HG03097 (cell line): ENCODE results near the gene ZFAND6.
"Not testable (repeated sequence)": the region's sequence is repeated elsewhere in the genome, so short reads cannot be mapped to it uniquely, and the experiment has no call there.

Source experiments
- ATAC-seq: cut with Tn5 transposase; IDR thresholded peaks from one replicate; pipeline ENCODE4 v1.9.1; 2021; ENCODE audit not compliant: unreplicated experiment, low FRiP score

Gene ZFAND6

GRCh38 chr15:80045219-80045618 lies 14.3 kb upstream of the ZFAND6 start:
- not testable (repeated sequence) for ATAC-seq

DNA sequence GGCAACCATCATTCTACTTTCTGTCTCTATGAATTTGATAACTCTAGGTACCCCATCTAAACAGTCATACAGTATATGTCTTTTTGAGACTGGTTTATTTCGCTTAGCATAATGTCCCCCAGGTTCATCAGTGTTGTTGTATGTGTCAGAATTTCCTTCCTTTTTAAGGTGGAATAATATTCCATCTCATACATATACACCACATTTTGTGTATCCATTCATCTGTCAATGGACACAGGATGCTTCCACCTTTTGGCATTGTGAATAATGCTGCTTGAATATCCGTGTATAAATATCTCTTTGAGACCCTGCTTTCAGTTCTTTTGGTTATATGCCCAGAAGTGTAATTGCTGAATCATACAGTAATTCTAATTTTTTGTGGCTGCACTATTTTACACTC lies 10.4 kb upstream of the ZFAND6 start:
- ATAC-seq = no peak

GRCh38 chr15:80052597-80053304 lies 6.7 kb upstream of the ZFAND6 start:
- no peak for ATAC-seq

DNA sequence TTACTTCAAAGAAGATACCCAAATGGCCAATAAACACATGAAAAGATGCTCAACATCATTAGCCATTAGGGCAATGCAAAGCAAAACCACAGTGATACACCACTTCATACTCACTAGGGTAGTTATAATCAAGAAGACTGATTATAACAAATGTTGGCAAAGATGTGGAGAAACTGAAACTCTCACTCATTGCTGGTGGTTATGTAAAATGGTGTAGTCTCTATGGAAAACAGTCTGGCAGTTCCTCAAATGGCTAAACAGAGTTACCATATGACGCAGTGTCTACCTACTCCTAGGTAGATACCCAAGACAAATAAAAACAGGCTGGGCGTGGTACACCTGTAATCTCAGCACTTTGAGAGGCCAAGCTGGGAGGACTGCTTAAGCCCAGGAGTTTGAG lies 3.5 kb upstream of the ZFAND6 start:
- ATAC-seq = no peak

DNA sequence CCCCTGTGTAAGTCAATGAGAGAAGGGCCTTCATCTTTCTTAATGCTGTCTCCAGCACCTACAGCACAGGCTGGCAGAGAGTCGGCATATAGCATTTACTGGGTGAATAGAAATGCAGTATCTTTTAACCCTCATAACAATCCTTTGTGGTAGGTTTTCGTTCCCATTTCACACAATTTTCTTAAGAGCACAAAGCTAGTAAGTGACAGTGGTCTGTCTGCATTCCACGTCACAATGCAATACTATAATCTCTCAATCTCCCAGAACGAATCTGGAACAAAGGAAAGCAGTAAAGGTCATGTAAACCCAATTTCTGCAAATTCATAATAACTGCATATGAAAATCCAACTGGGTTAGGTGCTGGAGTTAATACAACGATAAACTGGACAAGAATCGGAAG lies 1.4 kb upstream of the ZFAND6 start:
- ATAC-seq = no peak

GRCh38 chr15:80059786-80060355 lies 395 bp downstream of the ZFAND6 start:
- ATAC-seq = peak; percentile 54

- no peak for ATAC-seq
Measured at GRCh38 chr15:80060356-80061006, 1.0 kb downstream of the ZFAND6 start.

DNA sequence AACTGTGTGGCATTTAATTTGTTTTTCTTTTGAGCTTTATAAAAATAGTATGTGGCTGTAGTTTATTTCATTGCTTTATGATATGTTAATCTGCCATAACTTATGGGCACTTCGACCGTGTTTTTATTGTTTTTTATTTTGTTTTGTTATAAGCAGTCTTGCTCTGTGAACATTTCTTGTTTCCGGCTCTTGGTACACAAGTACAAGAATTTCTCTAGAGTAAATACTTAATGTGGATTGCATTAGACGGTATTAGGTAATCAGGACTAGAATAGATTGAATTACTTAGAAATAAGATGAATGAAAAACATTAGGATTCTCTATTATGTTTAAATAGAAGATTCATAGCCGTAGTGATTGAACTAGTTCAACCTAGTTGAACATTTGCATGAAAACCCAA lies 2.1 kb downstream of the ZFAND6 start:
- no peak for ATAC-seq

DNA sequence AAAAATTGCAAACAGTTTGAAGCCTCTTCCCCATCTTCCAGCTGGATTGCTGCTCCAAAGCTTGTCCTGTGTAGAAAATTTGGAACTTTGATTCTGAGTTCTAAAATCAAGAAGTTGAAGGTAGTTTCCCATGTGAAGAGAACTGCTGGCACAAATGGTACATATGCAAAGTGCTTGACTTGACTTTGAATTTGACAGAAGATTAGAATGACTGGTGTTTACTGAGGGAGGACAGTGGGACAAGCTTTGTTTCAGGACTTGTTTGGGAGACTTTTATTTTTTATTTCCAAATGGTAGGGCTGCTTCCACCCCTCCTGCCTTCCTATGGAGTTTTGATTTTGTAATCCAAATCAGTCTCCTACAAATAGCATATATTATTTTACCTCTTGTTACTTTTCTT lies 7.4 kb downstream of the ZFAND6 start:
- ATAC-seq = no peak

DNA sequence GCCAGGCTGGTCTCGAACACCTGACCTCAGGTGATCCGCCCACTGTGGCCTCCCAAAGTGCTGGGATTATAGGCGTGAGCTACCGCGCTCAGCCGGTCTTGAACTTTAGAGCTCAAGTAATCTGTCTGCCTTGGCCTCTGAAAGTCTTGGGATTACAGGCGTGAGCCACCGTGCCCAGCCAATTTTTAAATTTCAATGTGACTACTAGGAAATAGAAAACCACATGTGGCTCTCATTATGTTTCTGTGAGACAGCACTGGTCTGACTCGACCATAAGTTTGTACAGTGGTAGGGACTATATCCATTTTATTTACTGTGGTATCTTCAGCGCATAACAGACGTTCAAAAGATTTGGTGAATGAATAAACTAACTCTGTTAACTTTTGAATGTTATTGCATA lies 9.1 kb downstream of the ZFAND6 start:
- ATAC-seq = no peak

- ATAC-seq = no peak
Measured at GRCh38 chr15:80070840-80071239, 11.4 kb downstream of the ZFAND6 start.

GRCh38 chr15:80071652-80072051 lies 12.2 kb downstream of the ZFAND6 start:
- no peak for ATAC-seq

- ATAC-seq = peak; percentile 63
Measured at GRCh38 chr15:80072285-80072994, 13.0 kb downstream of the ZFAND6 start.

GRCh38 chr15:80073197-80073596 lies 13.7 kb downstream of the ZFAND6 start:
- no peak for ATAC-seq

DNA sequence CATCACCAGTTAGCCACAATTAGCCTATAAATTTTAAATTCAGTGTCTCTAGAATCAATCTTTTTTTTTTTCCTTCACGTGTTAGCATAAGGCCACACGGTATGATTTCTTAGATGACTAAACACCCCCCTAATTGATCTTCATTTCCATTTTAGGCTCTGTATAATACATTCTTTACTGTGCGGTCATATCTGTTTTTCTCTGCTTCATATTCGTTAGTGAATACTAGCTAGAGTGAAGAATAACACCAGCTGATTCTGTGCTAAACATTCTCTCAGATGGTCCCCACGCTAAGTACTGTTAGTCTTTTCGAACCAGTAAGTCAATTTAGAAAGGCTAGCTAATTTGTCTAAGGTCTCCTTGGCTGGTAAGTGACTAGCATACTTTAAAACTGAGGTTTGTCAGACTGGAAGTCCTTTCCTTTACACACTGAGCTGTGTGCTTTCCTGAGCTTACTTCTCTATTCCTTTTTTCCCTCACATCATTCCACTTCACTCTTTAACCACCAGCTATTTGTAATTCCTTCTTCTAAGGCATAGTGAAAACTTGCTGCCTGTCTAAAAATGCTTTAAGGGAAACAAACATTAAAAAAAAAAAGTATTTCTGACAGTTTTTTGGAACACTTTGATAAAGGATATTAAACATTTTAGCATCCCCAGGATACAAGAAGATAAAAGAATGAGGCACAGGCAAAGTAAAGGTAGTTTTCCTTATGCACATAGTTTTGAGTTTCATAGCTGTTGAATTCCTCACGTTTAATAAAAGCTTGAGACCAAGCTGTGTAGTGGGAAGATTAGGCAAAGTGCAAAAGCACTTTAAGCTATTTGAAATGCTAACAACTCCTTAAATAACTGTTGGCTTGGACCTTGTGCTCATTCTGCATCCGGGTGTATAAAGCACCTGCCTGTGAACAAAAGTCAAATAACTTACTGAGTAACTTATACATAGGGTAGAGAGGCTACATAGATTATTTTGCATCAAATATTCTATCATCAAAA lies 17.1 kb downstream of the ZFAND6 start:
- no peak for ATAC-seq

- ATAC-seq = no peak
Measured at GRCh38 chr15:80081390-80081789, 21.9 kb downstream of the ZFAND6 start.

DNA sequence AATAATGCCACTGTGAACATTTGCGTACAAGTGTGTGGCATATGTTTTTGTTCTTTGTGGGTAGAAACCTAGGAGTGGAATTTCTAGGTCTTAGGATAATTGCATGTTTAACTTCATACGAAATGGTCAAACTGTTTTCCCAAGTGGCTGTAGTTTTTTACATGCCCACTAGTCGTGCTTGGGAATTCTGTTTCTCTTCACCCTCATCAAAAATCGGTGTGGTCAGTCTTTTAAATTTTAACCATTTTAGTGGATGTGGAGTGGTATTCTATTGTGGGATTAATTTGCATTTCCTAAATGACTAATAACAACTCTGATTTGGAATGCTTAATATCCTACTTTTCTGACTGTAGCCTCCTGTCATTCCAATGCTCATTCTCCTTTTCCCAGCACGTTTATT lies 27.6 kb downstream of the ZFAND6 start:
- ATAC-seq = no peak

- no peak for ATAC-seq
Measured at GRCh38 chr15:80090041-80090440, 30.6 kb downstream of the ZFAND6 start.

GRCh38 chr15:80090879-80091503 lies 31.5 kb downstream of the ZFAND6 start:
- no peak for ATAC-seq
